CD4-positive, alpha-beta T cell (primary cell): ENCODE measurements around the gene SPINK5. TPM values are rescaled to one million over a fixed set of nuclear protein-coding genes. Genes with fewer than 3 reads are reported as not detected.

Experiments used
- ATAC-seq: fragments of 200-7000 bp; cut with Tn5 transposase; one replicate; pipeline ENCODE4 v1.10.0; 2022; ENCODE audit warnings: mild to moderate bottlenecking; ENCODE audit not compliant: poor library complexity
- CTCF ChIA-PET: fragments of 350-600 bp; sonication (Branson Sonifier 250); formaldehyde crosslinking; loops from one replicate; lab custom pipeline; 2021; ENCODE audit warnings: antibody characterized with exemption, inconsistent platforms; lab: Charles Lee
- POLR2A ChIA-PET: fragments of 350-600 bp; sonication (Branson Sonifier 250); formaldehyde crosslinking; loops from one replicate; lab custom pipeline; 2021; ENCODE audit warnings: antibody characterized with exemption, inconsistent platforms; lab: Charles Lee
- DNase-seq, 14 experiments: peaks; one replicate each; pipeline ENCODE4 v3.0.0-alpha.2; 2013 to 2020; ENCODE audit warnings: mixed read lengths in 2 of 14
- H3K27ac ChIP-seq, 2 donors: one replicate each; pipeline versions ENCODE4 v1.5.1 to v1.7.0; 2013; ENCODE audit warnings: low read length in 2 of 2, low read depth in 1 of 2, mild to moderate bottlenecking in 1 of 2
- H3K27me3 ChIP-seq, 2 experiments: 1 replicate in 1 of 2; 2 replicates in 1 of 2; pipeline versions ENCODE4 v1.6.1 to v1.7.0; 2013; ENCODE audit warnings: low read length in 2 of 2, control low read depth in 1 of 2, mild to moderate bottlenecking in 1 of 2, moderate library complexity in 1 of 2; ENCODE audit not compliant: insufficient read depth in 2 of 2, control insufficient read depth in 1 of 2
- H3K36me3 ChIP-seq: one replicate; pipeline ENCODE4 v1.6.1; 2013; ENCODE audit warnings: low read length, control low read depth; ENCODE audit not compliant: insufficient read depth
- H3K4me1 ChIP-seq: one replicate; pipeline ENCODE4 v1.6.1; 2013; ENCODE audit warnings: low read length, control low read depth; ENCODE audit not compliant: insufficient read depth
- H3K4me3 ChIP-seq: one replicate; pipeline ENCODE4 v1.5.1; 2013; ENCODE audit warnings: mild to moderate bottlenecking, low read length, moderate library complexity
- H3K9me3 ChIP-seq, 2 experiments: 1 replicate in 1 of 2; 2 replicates in 1 of 2; pipeline versions ENCODE4 v1.6.1 to v1.7.0; 2013; ENCODE audit warnings: low read length in 2 of 2, mild to moderate bottlenecking in 2 of 2, control low read depth in 1 of 2, moderate library complexity in 1 of 2; ENCODE audit not compliant: control insufficient read depth in 1 of 2, insufficient read depth in 1 of 2
- H3K27ac Mint-ChIP-seq: one replicate; pipeline ENCODE4 v1.8.0; 2020; ENCODE audit warnings: mixed read lengths
- H3K27me3 Mint-ChIP-seq: one replicate; pipeline ENCODE4 v1.8.0; 2021; ENCODE audit warnings: mixed read lengths
- H3K36me3 Mint-ChIP-seq: one replicate; pipeline ENCODE4 v1.8.0; 2021; ENCODE audit warnings: low read depth, mixed read lengths
- H3K4me1 Mint-ChIP-seq: one replicate; pipeline ENCODE4 v1.8.0; 2021; ENCODE audit warnings: low read depth, mixed read lengths
- H3K4me3 Mint-ChIP-seq: one replicate; pipeline ENCODE4 v1.8.0; 2020; ENCODE audit warnings: mild to moderate bottlenecking, mixed read lengths
- H3K9me3 Mint-ChIP-seq: one replicate; pipeline ENCODE4 v1.8.0; 2020; ENCODE audit warnings: mixed read lengths
- intact Hi-C, 2 experiments: fragments of 100-400 bp; cut with DNase I in 1 of 2; cut with micrococcal nuclease in 1 of 2; formaldehyde crosslinking; loops; one replicate each; pipeline versions ENCODE4 v1.15.1 to v1.9.0; 2023 to 2025; cut with DNase I, micrococcal nuclease
- total RNA-seq, 174 experiments: library from RNA in 2 of 174; stranded (reverse) in 2 of 174; gene quantifications; one replicate each; pipeline ENCODE4 v1.2.3 and lab custom pipeline; 2021 to 2026
- TF ChIP-seq, protein P1 (sequence below): fragments of 200-600 bp; IDR thresholded peaks from one replicate; pipeline ENCODE4 v1.8.0; 2022; ENCODE audit warnings: antibody characterized with exemption, mild to moderate bottlenecking

SPINK5 gene
- total RNA-seq, 2 experiments from 2014 or later, result not detected

DNA sequence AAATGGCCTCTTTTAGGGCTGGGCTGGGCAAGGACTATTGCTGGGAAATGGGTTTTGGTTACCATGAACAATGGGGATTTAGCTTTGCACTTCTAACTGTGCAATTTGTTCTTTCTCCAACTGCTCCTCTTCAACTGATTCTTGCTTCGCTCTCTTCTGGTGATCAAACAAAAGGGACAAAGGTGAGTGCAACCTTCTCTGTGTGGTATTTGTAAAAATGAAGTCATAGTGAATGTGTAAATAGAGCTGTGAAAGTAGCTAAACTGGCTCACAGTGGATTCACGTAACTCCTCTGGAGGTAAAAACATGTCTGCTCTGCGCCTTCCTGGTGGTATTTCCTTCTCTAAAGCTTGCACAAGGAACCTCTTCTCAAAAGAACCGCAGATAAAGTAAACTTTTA is 83.6 kb downstream of the SPINK5 start:
- ATAC-seq (no peak), DNase-seq (no peak)
- TF ChIP-seq, protein P1, sequence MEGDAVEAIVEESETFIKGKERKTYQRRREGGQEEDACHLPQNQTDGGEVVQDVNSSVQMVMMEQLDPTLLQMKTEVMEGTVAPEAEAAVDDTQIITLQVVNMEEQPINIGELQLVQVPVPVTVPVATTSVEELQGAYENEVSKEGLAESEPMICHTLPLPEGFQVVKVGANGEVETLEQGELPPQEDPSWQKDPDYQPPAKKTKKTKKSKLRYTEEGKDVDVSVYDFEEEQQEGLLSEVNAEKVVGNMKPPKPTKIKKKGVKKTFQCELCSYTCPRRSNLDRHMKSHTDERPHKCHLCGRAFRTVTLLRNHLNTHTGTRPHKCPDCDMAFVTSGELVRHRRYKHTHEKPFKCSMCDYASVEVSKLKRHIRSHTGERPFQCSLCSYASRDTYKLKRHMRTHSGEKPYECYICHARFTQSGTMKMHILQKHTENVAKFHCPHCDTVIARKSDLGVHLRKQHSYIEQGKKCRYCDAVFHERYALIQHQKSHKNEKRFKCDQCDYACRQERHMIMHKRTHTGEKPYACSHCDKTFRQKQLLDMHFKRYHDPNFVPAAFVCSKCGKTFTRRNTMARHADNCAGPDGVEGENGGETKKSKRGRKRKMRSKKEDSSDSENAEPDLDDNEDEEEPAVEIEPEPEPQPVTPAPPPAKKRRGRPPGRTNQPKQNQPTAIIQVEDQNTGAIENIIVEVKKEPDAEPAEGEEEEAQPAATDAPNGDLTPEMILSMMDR, result no peak
- Histone ChIP-seq H3K9me3 (no peaks in the 10 kb centered on the region), H3K27ac (no peak overlapping the region), H3K4me3 (no peak overlapping the region), H3K27me3 (no peaks in the 10 kb centered on the region), H3K36me3 (no peaks in the 10 kb centered on the region), H3K4me1 (no peaks in the 10 kb centered on the region)
- intact Hi-C loops, result no loop called here
- no peaks in the 10 kb centered on the region for H3K9me3 Mint-ChIP-seq
- ChIA-PET POLR2A (no interaction called here), CTCF (no interaction called here)
- H3K27me3 Mint-ChIP-seq, result peaks cover 17% of the 10 kb centered on the region
- H3K4me3 Mint-ChIP-seq, result no peak overlapping the region
- H3K4me1 Mint-ChIP-seq, result no peaks in the 10 kb centered on the region
- no peaks in the 10 kb centered on the region for H3K36me3 Mint-ChIP-seq
- H3K27ac Mint-ChIP-seq, result no peak overlapping the region

DNA sequence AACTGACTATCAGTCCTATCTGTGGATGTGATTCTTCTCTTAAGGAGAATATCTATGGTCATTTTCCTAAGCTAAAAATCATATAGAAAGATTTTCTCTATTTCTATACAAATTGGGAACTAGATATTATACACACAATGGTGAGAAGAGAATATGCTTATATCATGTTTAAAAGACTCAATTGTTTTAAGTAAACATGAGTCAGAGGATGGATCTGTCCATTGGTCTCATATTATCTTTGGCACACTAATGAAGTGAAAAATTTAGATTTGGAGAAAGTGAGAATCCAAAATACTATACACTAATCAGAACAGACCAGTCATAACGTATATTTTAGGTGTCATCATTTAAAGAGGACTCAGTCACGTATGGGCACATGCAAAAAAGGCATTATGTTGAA is 88.1 kb downstream of the SPINK5 start:
- H3K27ac Mint-ChIP-seq, result no peak overlapping the region
- no peaks in the 10 kb centered on the region for H3K27me3 ChIP-seq
- no peaks in the 10 kb centered on the region for H3K9me3 Mint-ChIP-seq
- no peak overlapping the region for H3K4me3 ChIP-seq
- no peak overlapping the region for H3K27ac ChIP-seq
- H3K4me1 Mint-ChIP-seq, result no peaks in the 10 kb centered on the region
- ATAC-seq, result no peak
- no peaks in the 10 kb centered on the region for H3K4me1 ChIP-seq
- H3K9me3 ChIP-seq, result peaks cover 0 to 7% of the 10 kb centered on the region in 2 experiments
- peaks cover 9% of the 10 kb centered on the region for H3K27me3 Mint-ChIP-seq
- ChIA-PET POLR2A (no interaction called here), CTCF (no interaction called here)
- H3K36me3 Mint-ChIP-seq, result no peaks in the 10 kb centered on the region
- H3K4me3 Mint-ChIP-seq, result no peak overlapping the region
- TF ChIP-seq, protein P1, result no peak
- intact Hi-C loops, result no loop called here
- H3K36me3 ChIP-seq, result no peaks in the 10 kb centered on the region
- no peak for DNase-seq

DNA sequence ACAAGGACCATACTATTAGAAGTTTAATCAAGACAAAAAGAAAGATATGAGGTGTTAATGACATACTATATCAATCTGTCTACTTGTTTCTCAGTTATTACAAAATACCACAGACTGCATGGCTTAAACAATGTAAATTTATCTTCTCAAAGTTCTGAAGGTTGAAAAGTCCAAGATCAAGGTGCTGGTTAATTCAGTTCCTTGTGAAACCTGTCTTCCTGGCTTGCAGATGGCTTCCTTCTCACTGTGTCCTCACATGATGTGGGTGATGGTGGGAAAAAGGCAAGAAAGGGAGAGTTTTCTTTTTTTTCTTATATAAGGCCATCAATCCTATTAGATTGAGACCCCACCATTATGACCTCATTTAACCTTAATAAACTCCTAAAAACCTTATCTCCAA is 89.0 kb downstream of the SPINK5 start:
- peaks cover 9% of the 10 kb centered on the region for H3K27me3 Mint-ChIP-seq
- H3K9me3 Mint-ChIP-seq, result no peaks in the 10 kb centered on the region
- Histone ChIP-seq H3K27me3 (no peaks in the 10 kb centered on the region), H3K36me3 (no peaks in the 10 kb centered on the region), H3K4me1 (no peaks in the 10 kb centered on the region), H3K27ac (no peak overlapping the region), H3K4me3 (no peak overlapping the region), H3K9me3 (peaks cover 0 to 7% of the 10 kb centered on the region in 2 experiments)
- no peaks in the 10 kb centered on the region for H3K36me3 Mint-ChIP-seq
- TF ChIP-seq, protein P1, result no peak
- no peak overlapping the region for H3K27ac Mint-ChIP-seq
- DNase-seq (no peak), ATAC-seq (no peak)
- CTCF ChIA-PET, result no interaction called here
- no peak overlapping the region for H3K4me3 Mint-ChIP-seq
- POLR2A ChIA-PET, result no interaction called here
- intact Hi-C loops, result no loop called here
- no peaks in the 10 kb centered on the region for H3K4me1 Mint-ChIP-seq
